Coronary artery (tissue), 2 donors: ENCODE data around the gene DYNC2H1.

Experiments
- DNase-seq: peaks from one replicate; pipeline ENCODE4 v3.0.0-alpha.2; 2017; ENCODE audit warnings: low spot score
- H3K27ac ChIP-seq, 2 donors: fragments of 200-600 bp; sonication (generic); one replicate each; pipeline ENCODE4 v1.5.1; 2016 to 2019
- H3K4me3 ChIP-seq: fragments of 200-600 bp; sonication (generic); 2 replicates; pipeline ENCODE4 v1.5.1; 2016; ENCODE audit warnings: mild to moderate bottlenecking, moderate library complexity
- CTCF ChIP-seq: fragments of 200-600 bp; sonication (generic); IDR thresholded peaks from one replicate; pipeline ENCODE4 v1.5.1; 2019; ENCODE audit warnings: antibody characterized with exemption

Gene DYNC2H1

GRCh38 chr11:103274025-103274424, 164.8 kb downstream of the DYNC2H1 start:
- Histone ChIP-seq H3K4me3 (no peak overlapping the region), H3K27ac (no peak overlapping the region)
- TF ChIP-seq CTCF: no peak
- no peak for DNase-seq

- DNase-seq: no peak
- no peak for TF ChIP-seq CTCF
- no peak overlapping the region for H3K27ac ChIP-seq
- no peak overlapping the region for H3K4me3 ChIP-seq
These were observed 170.6 kb downstream of the DYNC2H1 start for GRCh38 chr11:103279821-103280220.

GRCh38 chr11:103281301-103281700, 172.1 kb downstream of the DYNC2H1 start:
- DNase-seq: no peak
- no peak overlapping the region for H3K27ac ChIP-seq
- H3K4me3 ChIP-seq: no peak overlapping the region
- TF ChIP-seq CTCF: no peak

GRCh38 chr11:103284260-103284659, 175.0 kb downstream of the DYNC2H1 start:
- no peak for TF ChIP-seq CTCF
- no peak for DNase-seq
- no peak overlapping the region for H3K27ac ChIP-seq
- H3K4me3 ChIP-seq: no peak overlapping the region

GRCh38 chr11:103294516-103294915, 185.3 kb downstream of the DYNC2H1 start:
- no peak for DNase-seq
- no peak for TF ChIP-seq CTCF
- H3K4me3 ChIP-seq: no peak overlapping the region
- H3K27ac ChIP-seq: no peak overlapping the region

- DNase-seq: no peak
- H3K4me3 ChIP-seq: no peak overlapping the region
- no peak for TF ChIP-seq CTCF
- no peak overlapping the region for H3K27ac ChIP-seq
These were observed 186.5 kb downstream of the DYNC2H1 start for GRCh38 chr11:103295704-103296103.

GRCh38 chr11:103297900-103298299, 188.7 kb downstream of the DYNC2H1 start:
- DNase-seq: no peak
- no peak for TF ChIP-seq CTCF
- Histone ChIP-seq H3K4me3 (no peak overlapping the region), H3K27ac (no peak overlapping the region)
